T-helper 2 cell treated with Interferon-gamma antibody and Interleukin-4, amounts not matched to agents 100 ng/mL and 5 ng/mL, for 36 hours (primary cell): ENCODE data around the gene ERC2. TPM values are rescaled to one million over a fixed set of nuclear protein-coding genes. Genes with fewer than 3 reads are reported as not detected.

Experiments
- intact Hi-C: fragments of 100-400 bp; cut with micrococcal nuclease; formaldehyde crosslinking; loops from one replicate; pipeline ENCODE4 v1.15.1; 2023
- total RNA-seq: library from RNA; stranded (reverse); gene quantifications from 2 replicates; pipeline ENCODE4 v1.2.3, GENCODE V29; 2022

ERC2 gene
- total RNA-seq, 1 donor from 2014 or later, result 0.20 TPM

DNA sequence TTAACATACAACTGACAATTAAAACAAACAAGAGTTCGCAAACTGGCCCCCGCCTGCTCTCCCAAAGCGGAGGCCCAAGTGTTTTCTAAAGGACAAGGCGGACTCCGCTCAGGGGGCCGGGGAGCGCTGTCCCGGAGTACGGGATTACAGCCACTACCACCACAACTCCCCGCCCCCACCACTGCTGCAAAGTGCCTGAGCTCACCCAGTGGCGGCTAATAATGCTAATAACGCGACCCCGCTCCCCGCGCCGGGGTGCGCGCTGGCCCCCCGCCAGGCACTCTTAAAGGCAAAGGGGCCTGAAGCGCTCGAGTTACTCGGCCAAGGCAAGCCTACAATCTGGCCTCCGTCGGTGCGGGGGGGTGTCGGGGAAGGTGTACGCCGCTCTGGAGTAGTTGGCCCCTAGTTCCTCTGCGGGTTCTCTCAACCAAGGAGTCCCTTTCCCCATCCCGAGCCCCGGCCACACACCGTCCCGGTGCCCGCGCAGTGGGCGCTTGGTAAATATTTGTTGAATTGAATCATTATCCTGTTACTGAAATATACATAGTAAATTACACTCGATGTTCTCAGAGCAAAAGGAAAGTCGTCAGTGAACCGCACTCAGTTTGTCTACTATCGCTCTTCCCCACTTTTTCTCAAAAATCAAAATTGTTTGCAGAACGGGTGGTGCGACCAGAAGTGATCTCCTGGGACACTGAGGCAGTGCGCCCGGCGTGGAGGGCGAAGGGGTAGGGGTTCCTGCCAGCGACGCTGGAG lies 982.0 kb downstream of the ERC2 start:
- intact Hi-C loops, result loop anchor here (5.0 kb wide), 1 partner anchor 961 kb away; no protein-coding TSS in a partner anchor

DNA sequence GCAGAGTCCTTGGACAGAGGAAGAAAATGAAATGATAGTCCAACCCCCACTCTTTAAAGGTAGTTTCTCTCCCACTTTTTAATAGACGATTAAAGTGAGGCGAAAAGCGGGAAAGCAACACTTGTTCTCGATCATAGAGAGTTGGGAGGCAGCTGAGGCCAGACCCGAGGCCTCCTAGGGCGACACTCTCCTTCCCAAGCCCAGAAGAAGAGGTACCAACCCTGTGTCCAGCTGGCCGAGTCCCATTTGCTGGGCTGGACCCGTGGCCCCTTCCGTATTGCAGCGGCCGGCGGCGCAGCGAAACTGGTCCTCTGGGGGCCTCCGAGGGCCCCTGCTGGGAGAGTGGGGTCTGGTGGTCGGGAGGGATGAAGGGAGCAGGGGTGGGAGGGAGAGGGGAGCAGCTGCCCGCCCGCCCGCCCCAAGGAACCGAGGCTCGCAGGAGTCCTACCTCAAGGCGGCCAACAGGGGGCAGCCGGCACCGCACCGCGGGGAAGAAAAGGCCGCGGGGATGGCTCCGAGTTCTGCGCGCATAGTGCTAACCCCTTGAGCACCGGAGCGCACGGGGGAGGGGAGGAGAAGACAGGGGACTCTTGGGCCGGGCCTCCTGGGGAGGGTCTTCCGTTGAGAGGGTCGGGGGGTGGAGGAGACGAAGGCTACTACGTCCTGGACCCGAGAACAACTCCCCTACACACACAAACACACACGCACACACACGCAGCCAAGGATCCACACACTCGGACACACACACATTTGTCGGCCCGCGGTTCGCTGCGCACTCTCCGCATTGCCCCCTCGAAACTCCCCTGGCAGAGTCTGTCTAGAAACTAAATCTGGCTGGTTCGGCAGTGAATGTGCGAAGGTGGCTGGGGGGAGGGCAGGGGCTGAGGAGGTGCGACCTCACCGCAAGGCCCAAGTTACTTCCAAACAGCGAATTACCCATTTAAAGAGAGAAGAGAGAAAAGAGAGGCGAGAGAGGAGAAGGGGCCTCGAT lies 983.2 kb downstream of the ERC2 start:
- intact Hi-C loops, result loop anchor here (5.0 kb wide), 1 partner anchor 962 kb away; no protein-coding TSS in a partner anchor

DNA sequence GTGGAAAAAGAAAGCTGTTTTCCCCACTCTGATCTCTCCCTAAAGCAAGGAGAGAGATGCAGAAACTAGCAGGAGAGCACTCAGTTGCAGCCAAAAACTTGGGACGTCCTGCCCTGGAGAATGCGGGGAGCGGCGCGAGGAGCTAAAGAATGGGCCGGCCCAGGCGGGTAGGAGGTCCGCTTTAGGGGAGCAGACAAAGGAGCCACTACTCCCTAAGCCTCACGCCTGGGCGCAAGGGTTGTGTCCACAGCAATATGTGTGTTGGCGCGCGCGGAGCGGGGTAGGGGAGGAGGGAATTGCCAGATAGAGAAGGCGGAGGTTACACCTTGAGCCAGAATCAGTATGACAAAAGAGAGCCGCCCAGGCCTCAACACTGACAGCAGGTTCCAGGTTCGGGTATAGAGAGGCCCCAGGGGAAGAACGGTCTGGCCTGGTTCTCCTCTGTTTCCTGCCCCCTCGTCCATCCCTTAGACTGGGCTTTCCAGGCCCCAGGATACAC lies 984.0 kb downstream of the ERC2 start:
- intact Hi-C loops, result no loop called here

DNA sequence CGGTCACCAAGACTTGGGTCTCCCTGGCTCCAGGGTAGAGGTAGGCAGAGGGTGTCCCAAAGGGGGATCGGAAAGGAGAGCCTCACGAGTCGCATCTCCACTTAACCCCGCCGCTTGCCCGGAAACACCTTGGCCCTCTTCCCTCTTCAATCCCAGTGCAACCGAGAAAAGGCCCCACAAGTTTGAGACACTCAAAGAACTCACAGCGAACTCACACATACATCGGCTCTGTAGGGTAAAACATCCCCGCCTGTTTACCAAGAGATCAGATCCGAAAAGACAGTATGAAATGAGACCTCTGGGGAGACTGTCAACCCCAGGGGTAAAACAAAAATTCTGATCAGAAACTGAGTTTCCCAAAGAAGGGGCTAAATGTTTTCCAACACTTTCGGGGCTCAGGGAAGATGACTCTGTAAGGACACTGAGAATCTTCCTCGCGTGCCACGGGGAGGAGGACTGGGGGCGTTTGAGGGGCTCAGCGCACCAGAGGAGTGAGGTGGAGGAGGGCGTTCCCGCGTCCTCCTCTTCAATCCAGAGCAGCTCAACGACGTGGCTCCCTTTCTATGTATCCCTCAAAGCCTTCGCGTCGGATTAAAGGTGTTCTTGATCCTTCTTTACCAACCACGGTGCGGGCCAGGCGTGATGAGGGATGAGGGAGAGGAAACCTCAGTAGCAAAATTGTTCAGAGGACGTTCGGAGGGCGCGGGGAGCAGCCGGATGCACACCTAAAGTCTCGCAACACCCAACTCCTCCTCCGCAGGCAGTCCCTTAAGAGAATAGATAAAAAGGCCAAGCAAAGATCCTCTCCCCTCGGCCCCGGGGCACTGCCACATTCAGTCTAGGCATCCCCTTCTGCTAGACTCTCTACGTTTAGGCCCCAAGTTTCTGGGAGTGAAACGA lies 984.8 kb downstream of the ERC2 start:
- intact Hi-C loops, result no loop called here

DNA sequence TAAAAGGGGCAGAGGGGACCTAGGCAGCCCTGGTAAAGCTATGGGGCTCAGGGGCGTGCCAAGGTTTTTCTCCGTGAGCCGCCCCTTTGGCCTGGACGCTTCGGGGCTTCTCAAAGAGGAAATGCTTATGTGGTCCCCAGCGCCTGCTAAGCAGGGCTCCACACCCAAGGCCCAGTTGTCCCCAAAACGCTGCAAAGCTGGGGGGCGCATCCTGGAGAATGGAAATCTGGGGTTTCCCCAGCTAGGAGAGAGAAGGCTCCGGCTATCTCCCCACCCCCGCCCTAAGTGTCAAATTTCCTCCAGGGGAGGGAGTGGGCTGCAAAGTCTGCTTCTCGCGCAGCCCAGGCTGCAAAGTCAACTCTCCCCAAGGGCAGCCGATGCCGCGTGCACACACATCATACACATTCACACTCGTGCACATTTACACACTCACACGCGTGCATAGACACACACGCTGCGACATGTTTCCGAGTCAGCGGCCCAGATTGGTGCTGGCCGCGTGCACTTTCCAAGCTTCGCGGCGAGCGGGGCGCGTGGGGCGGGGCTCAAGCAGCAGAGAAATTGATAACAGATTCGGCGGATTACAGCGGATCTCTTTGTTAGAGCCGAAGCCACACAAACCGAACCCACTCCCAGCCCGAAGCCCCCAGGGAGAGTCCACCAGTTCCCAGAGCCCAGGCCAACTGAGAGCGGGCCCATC lies 985.6 kb downstream of the ERC2 start:
- intact Hi-C loops, result no loop called here

DNA sequence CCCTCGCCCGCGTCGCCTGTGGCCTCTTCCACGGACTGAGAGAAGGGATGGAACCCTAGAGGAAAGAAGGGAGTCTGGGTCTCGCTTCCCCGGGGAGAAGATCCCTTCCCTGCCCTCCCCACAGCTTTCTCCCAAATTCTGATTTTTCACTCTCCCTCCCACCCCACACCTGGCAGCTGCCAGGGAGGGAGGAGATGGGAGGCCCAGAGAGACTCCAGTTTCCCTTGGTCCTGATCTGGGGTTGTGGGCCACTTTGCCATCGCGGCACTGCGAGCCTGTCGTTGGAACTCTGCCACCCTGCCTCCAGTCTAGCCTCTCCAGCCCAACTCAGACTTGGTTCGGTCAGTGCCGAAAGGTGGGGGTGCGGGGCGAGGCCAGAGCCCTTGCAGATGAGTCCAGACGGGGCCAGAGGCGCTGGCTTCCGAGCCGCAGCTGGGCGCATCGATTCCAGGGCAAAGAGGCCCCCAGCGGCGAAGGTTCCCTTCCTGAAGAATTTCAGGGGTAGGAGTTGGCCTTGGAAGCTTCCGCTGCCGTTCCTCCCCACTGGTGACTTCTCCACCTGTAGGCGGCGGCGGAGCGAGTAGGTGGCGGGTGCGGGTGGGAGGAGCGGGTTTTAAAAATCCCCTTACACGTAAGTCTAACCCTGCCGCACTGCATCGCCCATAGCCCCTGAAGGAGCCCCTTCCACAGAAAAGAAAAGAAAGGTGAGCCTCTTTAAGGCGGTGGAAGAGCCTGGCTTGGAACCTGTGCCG lies 986.3 kb downstream of the ERC2 start:
- intact Hi-C loops, result no loop called here

DNA sequence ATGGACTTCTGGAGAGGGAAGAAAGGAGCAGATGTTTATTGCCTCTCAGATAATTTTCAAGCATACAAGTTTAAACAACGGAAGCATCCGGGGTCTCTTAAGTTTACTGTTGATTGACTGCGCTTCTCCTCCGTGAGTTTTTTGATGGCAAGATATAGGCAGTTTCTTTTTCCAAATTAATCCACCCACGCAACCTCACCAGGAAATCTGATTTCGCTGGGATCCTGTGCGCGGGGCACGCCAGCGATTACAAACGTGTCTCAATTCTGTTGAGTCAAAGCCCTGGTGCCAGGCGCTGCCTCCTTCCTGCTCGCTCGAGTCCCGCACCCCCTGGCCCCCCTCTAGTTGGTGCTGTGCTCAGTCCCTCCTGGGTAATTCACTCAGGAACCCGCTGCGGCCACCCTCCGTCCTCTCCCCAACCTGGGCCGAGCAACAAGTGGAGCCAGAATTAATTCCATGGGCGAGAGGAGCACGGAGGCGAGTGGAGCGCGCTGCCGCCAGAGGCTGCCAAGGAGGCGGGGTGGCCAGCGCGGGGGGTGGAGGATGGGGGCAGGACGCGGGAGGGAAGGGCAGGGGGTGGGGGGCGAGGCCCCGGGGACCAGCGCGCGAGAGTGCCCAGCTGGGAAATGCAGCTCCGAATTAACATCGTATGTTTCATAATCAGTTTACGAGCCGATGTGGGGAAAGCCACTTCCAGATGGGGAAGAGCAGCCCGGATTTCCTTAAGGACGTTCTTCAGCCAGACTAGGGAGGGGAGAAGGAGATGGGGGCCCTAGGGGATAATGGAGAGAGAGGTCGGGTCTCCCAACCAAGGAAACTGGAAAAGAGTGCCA lies 987.1 kb downstream of the ERC2 start:
- intact Hi-C loops, result no loop called here

DNA sequence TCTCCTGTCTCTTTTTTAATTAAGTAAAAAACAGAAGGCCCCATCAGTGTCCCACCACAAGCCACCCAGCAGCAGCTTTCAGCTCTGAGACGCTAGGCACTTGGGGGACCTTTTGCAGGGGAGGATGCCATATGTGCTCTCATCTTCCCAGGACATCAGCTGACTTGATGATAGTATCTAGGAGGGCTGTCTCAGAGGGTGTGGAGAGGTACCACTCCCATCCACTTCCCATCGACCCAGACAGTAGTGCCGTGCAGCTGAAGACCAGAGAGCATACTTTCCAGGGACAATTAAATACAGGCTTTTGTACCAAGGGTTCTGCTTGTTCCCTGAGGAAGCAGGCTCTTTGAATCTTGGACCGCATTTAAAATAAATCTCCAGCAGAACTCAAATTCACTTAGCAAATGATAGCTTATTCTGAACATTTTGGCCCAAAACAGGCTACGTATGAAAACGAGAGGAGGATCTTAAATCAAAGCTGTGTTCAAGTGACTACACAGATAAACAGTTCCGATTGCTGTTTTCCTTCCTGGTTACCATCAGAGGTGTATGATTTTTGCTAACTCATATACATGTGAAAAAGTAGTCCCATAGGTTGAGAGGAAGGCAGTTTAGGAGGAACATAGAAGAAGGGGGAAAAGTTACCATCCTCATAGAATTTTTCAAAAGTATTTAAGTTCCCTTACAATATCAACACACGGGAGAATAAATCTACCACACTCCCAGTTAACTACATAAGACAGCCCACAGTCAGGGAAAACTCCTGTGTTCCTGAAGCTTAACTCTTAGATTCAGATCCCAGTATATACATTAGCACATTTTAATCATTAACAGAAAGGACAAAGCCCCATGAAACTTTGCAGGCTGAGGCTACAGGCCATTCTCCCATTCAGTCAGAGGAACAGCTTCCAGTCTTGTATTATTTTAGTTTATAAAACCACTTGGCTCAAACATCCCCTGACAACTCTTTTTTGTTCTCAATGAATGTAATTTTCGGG lies 990.7 kb downstream of the ERC2 start:
- intact Hi-C loops, result no loop called here

DNA sequence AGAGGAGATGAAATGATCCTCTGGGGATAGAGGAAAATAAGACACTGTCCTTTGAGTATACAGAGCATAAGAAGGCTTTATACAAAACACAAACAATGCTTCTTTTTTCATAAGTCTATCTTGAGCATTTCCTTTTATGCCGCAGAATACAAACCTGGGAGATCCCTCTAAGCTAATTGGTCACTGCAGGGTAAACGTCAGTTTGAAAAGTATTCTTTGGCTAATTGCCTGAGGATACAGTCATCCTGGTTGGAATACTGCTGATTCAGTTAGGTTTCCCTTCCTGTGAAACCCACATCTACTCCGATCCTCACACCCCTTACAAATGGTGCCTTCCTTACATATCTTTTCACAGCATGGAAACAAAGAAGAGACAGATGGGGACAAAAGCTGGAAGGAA lies 991.8 kb downstream of the ERC2 start:
- intact Hi-C loops, result no loop called here

DNA sequence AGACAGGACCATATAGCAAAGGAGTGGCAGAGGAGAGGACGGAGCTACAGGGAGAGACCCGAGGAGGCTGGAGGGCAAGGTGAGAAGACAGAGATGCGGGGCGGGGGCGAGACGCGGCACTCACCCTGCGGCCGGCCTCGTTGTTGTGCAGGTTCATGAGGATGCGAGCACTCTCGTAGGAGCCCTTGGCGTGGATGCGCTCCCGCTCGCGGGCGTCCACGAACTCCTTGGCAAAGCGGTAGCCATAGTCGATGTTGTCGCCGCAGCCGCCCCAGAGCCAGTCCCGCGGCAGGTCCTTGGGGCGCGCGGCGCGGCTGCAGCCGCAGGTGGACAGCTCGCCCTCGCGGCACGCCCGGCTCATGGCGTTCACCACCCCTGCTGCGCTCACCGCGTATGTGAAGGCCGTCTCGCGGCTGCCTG lies 994.0 kb downstream of the ERC2 start:
- intact Hi-C loops, result no loop called here

DNA sequence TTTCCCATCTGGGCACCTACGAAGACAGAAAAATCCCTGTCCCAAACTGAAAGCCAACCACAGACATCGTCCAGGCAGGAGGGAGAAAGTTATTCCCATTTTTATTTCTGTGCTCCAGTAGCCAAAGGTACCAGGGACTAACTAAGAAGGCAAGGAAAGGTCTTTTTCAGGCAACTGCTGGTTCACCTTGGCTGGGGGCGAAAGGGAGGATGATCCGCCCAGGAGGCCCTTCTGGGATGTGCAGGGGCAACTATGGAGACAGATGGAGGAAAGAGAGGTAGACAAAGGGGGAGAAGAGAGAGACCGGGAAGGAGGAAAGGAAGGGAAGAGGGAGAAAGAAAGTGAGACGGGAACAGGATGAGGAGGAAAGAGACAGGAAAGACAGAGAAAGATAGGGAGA lies 994.5 kb downstream of the ERC2 start:
- intact Hi-C loops, result no loop called here

DNA sequence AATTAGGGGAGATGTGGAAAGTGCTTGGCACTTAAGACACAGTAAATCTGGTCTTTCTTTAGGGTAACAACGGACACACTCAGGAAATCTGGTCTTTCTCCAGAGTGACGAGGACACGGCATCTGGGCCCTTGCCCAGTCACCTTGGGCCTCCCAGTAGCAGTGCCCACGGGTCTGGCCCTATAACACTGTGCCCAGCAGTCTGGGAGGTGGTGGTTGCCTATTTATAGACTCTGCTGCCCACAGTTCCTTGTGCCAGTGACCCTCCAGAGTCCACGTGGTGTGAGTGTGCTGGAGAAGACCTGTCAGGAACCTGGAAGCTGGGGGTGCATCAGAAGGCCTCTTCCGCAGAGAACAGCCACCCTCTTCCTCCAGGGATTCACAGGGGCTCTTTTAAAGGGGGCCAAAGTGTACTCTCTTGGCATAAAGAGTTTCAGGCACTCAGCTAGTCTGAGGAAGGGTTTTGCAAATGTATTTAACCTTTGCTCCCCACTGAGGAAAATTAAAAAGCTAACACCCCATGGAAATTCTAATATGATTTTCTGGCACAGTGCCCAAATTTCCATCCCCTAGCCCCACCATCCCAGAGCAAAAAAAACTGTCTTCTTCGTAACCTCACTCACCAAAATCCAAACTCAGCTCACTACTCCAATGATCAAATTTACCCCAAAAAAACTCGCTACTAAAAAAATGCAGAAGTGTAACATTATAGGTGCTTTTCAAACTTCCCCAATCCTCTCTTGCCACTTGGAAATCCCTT lies 996.6 kb downstream of the ERC2 start:
- intact Hi-C loops, result no loop called here

DNA sequence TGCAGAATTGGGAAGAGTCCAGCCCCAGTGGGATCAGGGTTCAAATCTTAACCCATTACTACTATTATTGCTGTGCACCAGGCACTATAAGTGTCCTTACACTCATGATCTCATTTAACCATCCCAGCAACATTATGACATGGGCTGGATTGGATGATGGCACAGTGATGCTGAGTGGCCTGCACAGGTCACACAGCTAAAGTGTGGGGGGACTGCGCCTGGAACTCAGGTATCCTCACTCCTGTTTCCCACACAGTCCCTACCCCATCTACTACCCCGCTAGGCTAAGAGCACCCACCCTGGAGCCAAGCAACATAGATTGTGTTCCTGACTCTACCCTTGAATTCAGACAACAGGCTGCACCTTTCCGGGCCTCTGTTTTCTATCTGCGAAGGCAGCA lies 997.2 kb downstream of the ERC2 start:
- intact Hi-C loops, result no loop called here

DNA sequence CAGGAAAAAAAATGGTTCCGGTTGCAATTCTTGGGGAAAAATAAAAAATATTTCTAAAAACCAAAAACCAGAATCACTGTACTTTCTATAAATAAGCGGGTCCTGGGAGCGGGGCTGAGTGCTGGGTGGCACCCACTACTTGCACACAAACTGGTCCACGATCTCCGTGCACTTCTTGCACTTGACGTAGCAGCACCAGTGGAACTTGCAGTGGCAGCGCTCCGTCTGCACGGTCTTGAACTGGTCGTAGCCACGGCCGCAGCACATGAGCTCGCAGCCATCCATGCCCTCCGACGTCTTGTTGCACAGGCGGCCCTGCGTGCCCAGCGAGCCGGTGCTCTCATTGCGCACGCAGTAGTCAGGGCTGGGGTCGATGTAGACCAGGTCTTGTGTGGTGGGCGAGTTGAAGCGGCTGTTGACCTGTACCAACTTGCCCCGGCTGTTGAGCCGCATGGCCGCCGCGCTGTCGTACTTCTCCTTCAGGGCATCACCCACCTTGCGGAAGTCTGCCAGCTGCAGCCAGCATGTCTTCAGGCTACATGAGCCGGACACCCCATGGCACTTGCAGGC lies 998.2 kb downstream of the ERC2 start:
- intact Hi-C loops, result no loop called here

DNA sequence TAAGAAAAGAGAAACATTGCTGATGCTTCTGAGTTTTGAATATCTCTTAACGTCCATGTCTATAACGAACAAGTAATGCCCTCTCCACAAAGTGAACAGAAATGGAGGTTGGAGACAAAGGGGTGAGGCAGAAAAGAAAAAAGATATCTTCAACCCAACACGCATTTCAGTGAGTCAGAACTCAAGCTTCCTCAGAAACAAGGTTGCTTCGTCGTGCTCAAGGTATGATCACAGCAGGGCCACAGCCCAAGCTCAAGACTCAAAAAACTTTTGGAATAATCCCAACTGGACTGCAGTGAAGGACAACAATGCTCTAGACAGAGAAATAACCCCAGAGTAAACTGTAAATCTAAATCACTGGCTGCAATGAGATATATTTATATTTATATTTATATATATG lies 1000.0 kb downstream of the ERC2 start:
- intact Hi-C loops, result no loop called here

DNA sequence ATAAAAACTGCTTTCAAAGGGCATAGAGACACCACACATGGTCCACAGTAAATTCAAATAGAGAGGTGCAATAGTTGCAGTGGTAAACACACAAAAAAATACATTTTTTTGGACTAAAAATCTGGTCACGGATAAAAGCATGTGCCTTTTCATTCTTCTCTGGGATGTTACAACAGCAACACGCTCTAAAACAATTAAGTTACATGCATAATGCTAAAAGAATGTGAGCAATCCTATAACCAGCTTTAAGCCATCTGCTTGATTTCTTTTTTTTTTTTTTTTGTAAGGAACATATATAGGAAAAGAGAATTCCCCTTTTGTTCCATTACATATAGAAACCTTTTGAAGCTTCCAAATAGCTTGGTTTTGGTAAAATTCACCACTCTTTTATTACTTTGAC lies 1001.2 kb downstream of the ERC2 start:
- intact Hi-C loops, result no loop called here
